HG02642 (cell line): ENCODE measurements around the gene DVL1.

Experiments
- ATAC-seq: cut with Tn5 transposase; IDR thresholded peaks from one replicate; pipeline ENCODE4 v1.9.1; 2021; ENCODE audit warnings: mild to moderate bottlenecking; ENCODE audit not compliant: unreplicated experiment, poor library complexity

DVL1 gene

DNA sequence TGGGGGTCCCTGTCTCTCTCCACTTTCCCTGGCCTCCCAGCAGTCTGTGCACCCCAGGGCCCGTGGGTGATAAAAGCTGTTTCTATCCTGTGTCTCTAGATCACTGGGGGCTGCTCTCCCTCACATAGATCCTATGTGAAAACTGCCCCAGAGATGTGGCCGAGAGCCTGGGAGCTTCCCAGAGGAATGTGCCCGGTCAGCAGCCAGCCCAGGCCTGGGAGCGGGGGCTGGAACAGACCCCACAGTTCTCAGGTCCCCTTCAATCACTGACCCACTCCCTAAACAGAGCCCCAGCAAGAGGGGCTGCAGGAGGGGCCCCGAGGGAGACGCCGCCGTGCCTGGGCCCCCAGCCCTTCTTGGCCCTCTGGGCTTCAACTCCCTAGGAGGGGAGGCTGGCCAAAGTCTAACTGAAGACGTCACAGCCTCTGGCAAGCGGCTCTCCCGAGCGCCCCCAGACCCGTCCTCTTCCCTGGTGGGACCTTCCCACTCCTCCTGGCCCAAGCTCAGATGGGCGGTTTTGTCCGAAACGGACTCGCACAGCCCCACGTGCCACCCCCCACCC lies 8.7 kb upstream of the DVL1 start:
- no peak for ATAC-seq

DNA sequence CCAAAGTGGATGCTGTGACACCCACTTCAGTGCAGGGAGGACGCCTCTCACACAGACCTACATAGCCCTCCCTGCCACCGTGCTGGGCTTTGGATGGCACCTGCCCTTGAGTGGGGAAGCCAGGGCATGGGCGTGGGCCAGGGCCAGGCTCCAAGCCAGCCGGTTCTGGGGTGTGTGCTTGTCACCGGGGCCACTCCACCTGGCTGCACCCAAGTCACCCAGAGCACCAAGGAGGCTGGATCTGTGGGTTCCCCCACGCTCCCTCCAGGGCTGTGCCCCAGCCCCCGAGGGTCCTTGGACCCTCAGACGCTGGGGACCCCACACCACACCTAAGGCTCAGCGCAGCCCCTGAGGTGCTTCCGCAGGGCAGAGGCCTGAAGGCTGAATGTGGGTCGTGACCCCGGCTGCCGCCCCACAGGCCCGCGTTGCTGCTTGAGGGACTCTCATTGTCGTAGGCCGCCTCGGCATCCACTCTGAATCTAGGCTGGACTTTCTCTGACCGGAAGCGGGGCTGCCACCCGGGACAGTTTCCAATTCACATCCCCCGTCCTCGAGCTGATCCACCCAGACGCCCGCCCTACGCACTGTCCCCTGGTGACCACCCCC lies 7.7 kb upstream of the DVL1 start:
- no peak for ATAC-seq

DNA sequence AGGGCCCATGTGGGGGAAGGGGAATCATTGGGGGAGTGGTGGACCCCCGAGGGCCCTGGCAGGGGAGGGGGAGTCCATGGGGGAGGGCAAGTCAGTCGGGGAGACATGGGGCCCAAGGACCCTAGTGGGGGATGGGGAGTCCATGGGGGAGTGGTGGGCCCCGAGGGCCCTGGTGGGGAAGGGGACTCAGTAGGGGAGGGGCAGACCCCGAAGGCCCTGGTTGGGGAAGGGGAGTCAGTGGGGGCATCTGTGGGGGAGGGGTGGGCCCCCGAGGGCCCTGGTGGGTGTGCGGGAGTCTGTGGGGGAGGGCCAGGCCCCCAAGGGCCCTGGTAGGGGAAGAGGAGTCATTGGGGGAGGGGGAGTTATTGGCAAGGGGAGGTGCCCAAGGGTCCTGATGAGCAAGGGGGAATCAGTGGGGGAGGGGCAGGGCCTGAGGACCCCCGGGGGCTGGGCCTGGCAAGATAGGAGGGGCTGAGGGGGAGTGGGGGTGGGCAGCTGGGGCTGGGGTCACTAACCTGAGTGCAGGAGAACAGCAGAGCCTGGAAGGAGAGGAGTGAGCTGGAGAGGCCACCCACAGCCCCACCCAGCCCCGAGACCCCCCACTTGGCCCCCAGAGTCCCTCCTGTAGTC lies 7.1 kb upstream of the DVL1 start:
- ATAC-seq = no peak

DNA sequence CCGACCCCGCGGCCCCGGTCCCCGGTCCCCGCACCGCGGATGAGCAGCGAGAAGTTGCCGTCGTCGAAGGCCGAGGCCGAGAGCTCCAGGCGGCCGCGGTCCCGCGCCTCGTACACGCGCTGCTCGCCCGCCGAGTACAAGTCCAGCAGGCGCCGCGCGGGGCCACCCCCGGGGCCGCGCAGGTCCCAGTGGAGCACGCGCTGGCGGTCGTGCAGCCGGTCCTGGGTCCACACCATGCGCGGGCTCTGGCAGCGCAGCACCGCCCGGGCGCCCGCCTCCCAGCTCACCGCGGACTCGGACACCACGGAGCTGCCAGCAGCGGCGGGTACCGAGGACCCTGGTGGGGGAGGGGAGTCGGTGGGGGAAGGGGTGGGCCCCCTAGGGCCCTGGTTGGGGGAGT lies 6.2 kb upstream of the DVL1 start:
- ATAC-seq = no peak

DNA sequence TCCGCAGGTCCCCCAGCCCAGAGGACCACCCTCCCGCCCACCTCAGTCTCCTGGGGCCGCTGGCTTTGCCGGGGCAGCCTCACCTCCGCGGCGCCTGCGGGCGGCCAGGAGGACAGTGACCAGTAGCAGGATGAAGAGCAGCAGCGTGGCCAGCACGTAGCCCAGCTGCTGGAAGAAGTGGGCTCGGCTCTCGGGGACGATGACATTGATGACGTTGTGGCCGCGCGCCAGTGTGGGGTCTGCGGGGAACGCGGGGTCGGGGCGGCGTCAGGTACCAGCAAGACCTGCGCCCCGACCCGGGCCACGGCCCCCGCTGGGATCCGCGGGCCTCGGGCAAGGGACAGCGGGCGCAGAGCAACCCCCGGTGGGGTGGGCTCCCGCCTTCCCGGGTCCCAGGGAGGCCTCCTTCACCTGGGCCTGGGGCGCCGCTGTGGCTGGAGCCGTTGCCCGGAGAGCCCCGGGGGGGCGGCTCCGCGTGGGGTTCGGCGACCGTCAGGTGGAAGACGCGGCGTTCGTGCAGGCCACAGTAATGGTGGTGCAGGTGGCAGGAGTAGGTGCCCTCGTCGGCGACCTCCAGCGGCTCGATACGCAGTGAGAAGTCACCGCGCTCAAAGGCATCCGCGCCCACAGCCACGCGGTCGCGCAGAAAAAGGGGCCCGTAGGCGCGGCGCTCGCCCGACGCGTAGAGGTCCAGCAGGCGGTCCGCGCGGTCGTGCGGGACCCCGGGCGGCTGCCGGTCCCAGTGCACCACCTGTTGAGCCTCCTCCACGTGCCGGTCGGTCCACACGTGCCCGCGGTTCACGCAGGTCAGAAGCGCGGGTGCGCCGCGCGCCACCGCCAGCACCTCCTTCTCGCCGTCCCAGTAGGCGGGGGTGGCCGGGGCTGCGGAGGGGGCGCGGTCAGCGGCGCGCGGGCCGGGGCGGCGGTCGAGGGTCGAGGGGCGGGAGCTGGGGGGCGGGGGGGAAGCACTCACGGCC lies 5.3 kb upstream of the DVL1 start:
- ATAC-seq = no peak

DNA sequence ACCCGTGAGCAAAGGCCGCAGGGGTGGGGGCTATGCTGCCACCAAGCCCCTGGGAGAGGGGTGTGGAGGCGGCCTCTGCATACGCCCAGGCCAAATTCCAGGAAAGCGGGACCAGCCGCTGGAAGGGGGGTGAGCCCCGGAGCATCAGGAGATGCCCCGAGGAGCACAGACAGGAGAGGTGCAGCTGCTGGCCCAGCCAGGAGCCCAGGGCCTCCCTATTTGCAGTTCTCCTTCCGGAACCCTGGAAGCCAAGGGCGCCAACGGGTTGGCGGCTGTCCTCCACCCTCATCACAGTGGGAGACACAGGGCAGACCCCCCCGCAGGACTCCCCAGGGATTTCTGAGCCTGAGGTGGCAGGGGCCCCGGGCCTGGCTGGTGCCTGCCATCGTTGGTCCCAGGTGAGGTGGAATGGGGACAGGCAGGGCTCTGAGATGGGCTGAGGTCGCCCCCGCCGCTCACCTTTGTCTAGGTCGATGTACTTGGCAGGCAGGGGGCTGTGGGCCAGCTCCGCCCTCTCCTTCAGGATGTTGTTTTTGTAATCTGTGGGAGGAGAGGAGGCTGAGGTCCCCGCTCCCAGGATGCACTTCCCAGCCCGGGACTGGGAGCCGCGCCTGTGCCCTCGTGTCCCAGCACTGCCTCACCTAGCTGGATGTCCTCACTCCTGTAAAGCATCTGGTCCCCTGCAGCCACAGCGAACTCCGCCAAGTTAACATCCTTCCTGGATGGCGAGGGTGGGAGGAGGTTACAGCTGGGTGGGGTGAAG lies 4.4 kb upstream of the DVL1 start:
- no peak for ATAC-seq

DNA sequence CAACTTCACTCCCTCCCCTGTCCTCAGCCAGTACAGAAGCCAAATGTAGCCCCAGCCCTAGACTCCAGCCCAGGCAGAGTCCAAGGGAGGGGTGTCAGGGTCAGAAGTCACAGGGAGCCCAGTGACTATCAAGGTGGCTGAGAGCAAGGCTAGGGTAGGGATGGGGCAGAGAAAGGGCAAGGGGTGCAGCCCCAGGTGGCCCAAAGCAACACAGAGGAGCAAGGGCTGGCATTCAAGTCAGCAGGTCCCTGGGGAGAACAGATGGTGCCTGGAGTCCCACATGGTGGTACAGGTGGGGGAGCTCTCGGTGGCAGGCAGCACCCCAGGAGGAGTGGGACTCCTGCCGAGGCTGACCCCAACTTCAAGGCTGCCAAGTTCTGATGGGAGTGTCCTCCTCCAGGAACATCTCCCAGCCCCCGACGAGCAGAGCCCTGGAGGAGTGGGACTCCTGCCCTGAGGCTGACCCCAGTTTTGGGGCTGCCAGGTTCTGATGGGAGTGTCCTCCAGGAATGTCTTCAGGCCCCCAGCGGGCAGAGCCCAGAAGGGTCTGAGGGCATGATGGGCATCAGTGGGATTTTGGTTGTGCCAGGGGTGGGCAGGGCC lies 3.7 kb upstream of the DVL1 start:
- no peak for ATAC-seq

DNA sequence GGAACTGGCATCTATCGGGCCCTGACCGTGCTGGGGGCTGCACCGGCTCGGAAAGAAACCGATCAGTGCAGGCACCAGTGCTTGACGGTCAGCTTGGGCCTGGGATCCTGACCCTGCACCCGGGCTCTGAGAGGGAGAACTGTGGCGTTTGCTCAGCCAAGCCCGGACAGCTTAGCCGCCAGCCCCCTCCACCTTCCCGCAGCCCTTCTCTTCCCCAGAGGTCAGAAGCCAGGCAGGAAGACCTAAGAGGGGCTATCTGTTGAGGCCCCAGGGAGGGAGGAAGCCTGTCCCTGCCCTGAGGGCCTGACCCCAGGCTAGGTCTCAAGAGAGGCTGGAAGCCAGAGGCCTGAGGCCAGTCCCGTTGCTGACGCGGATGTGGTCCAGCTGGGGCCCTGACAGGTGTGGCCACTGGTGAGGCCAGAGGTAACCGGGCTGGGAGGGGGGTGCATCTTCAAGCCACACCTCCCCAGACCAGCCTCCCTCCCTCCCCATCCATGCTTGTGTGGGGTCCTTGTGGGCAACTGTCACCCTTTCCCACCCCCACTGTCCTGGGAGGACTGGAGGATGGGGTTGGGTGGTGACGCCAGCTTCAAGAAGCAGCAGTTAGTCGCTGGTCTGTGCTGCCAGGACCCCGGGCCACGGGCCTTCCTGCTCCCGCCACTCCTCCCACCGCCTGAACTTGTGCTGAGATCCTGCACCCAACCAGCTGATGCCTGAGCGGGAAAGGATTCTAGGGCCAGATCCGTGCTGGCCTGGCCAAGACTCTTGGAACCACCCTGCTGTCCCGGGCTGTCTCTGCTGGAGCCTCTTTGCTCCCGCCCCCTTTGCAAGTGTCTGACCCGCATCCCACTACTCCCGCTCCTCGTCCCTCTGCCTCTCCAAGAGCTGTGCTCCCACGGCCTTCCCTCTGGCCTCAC lies 2.6 kb upstream of the DVL1 start:
- ATAC-seq = no peak

DNA sequence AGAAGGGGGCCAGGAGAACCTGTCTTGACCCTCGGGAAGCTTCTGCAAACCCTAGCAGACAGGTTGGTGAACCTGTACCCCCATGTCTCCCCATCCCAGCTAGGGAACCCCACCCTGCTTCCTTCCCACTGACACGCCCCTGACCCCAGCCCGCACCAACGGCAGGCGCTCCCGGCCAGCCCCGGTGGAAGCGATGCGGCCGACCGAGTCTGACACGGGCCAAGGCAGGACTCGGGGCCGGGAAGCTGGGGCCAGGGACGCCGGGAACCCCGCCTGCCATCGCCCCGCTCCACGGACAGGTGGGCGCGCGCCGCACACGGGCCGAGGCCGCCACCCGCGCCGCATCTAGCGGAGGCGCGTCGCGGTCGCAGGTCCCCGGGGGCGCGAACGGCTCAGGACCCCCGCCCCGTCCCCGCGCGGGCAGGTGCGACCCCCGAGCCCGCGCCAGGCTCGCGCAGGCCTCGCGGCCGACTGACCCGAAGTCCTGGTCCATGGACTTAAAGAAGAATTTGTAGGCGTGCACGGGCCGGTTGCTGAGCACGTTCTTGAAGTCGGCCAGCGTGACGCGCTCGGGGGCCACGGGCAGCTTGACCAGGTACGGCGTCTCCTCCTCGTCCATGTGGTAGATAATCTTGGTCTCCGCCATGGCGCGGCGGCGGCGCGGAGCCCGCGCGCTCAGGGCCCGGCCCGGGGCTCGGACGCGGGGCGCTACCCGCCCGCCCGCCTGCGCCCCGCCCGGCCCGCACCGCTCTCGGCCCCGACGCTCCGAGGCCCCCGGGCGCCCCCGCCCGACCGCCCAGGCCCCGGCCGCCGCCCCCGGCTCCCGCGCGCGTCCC lies 580 bp downstream of the DVL1 start:
- ATAC-seq = peak; percentile 30

DNA sequence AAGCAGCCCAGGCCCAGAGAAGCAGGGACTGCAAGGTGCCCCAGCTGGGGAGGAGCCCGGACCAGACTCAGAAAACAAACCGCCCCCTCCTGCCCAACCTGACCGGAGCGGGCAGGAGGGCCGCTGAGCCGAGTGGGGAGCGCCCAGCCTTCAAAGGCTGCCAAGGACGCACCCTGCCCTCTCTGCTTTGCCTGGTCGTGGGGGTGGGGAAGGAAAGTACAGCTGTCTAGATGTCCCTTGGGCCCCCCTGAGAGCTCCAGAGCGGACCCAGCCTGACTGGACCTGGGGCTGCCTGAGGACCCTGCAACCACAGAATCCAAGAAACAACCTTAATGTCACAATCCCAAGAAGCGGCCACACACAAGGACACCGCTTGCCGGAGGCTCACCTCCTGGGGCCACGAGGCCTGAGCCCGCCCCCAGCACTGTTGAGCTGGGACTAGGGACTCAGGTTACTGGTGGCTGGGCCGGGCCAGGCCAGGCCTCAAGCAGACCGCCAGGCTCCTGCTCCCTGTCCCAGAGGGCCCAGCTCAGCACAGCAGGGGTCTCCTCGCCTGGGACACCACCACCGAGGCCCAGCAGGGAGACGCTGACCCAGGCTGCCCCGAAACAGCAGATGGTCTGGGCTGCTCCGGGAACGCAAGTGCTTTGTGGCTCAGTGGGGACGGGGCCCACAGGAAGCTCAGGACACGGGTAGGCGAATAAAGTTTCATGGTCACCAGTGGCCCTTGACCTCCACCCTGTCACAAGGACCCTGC lies 1.4 kb downstream of the DVL1 start:
- ATAC-seq = no peak

DNA sequence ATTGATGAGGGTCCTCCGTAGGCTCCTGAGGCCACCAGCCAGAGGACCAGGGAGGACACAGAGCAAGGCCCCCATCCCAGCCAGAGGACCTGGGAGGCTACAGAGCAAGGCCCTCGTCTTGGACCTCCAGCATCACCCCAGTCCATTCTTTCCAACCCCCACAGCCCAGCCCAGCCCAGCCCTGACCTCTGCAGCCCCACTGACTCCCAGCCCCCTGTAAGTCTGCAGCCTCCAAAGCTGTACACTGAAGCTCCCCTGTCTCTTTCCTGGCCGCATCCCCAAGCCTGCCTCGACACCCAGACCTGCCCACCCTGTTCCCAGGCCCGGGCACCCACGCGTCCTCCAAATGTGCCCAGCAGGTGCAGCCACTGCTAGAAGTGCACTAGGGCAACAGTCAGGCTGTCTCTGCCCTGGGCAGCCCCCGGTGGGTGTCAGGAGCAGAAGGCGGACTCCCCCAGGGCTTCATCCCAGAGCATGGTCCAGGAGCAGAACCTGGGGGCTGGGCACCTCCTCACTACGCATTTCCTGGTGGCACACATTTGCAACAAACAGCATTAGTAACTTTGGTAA lies 2.1 kb downstream of the DVL1 start:
- no peak for ATAC-seq

DNA sequence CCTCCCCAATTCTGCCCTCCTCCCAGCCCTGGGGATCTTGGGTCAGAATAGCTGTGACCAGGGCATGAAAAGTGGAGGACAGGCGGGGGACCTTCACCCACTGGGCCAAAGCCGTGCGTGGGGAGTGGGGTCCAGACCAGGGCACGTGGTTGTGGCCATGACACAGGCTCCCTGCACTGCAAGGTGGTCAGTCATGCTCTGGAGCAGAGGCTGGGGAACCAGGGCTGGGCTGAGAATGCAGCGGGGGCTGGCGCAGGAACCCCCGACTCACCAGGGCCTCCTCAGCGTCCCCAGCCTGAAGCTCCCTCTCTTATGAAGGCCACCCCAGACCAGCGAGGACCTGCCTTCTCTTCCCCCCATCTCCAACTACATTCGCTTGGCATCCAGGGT lies 2.7 kb downstream of the DVL1 start:
- no peak for ATAC-seq

DNA sequence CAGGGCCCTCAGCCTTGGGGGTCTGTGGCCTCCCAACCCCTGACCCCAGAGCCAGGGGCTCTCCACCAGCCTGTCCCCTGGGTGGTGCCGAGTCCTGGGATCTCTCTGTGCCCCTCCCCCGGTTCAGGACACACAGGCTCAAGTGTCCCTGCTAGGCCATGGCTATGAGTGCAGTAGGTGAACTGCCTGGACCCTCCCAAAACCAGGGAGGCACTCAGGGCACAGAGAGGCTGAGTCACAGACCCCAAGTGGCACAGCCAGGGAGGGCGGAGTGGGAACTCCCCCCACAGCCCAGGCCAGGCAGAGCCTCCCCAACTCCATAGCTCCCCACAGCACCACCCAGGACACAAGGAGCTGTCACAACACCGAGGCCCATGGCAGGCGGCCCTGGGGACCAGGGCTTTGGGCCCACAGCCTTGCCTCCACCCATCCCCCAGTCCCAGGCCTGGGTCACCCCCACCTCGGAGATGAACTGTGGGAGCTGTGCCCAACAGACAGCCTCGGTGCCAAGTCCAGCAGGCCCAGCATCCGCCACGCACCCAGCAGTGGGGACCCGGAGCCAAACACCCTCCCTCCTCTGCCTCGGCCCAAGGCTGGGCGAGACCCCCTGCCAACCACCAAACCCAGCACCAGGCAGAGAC lies 3.2 kb downstream of the DVL1 start:
- ATAC-seq = no peak

DNA sequence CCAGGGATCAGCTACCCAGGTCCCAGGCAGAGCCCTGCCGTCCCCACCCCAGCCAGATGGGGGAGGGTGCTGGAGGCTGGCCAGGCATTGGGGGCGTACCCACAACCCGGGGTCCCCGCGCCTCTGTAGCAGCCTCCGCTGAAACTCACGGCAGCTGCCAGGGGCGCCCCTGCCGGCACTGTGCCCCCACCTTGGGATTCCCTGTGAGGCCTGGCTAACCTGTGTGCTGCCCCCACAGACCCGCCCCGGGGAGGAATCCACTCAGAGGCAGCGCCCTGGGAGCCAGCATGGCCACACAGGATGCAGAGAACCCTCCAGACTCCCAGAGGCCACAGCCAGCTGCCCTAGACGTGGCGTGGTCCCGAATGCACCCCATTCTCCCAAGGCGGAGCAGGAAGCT lies 3.8 kb downstream of the DVL1 start:
- ATAC-seq = no peak

DNA sequence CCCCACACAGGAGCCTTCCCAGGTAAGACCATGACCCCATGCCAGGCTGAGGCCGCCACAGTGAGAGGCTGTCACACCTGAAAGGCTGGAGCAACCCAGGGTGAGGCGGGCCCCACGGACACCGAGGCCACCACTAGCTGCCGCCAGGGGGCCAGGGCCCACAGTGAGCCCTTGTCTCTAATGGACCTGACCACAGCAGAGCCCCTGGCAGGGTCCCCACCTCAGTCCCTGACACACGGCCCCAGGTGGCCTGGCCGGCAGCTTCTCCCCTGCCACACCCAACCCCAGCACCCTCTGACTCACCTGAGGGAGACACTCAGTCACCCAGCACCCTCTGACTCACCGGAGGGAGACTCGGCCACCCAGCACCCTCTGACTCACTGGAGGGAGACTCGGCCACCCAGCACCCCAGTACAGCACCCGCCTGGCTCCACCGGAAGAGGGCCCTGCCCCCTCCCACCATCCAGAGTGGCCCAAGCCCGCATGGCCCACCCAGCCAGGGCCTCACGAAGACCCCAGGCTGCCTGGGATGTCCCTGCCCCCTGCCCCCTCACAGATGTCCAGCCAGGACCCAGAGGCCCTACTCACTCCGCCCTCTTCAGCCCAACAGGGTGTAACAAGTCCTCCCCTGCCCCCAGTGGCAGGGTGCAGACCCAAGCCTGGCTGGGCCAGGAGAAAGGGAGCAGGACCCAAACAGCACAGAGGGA lies 4.4 kb downstream of the DVL1 start:
- ATAC-seq = no peak

DNA sequence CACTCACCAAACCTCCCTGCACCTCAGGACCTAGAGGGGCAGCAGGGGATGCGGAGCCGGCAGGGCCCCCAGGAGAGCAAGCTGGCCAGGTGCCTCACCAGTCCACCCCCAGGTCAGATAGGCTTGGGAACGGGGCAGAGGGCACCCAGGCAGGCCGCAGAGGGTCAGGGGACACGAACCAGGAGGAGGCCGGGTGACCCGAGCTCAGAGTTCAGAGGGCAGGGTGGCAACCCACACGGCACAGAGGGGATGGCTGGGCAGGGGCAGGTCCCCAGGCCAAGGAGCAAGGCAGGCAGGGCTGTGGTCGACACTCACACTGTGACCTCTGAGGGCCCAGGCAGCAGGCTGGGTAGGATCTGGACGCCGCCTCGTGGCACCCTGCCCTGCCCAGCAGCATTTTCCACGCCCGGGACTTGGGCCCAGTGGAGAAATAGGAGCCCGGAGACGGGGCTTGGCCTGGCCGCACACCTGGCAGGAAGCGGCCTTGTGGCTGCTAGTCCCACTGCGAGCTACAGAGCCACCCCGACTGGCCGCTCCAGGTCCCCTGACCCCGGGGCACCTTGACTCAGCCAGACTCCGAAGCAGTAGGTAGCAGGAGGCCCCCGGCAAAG lies 5.3 kb downstream of the DVL1 start:
- ATAC-seq = no peak
